Left lobe of liver (tissue), 2 donors: ENCODE data around the gene SNRNP25. TPM values are rescaled to one million over a fixed set of nuclear protein-coding genes. Genes with fewer than 3 reads are reported as not detected.

Experiments used
- ATAC-seq: fragments of 200-7000 bp; cut with Tn5 transposase; one replicate; pipeline ENCODE4 v1.9.1; 2020; ENCODE audit warnings: mild to moderate bottlenecking, moderate library complexity
- DNase-seq: peaks from one replicate; pipeline ENCODE4 v3.0.0-alpha.2; 2020; ENCODE audit warnings: low spot score
- total RNA-seq: library from RNA; stranded (reverse); gene quantifications from one replicate; pipeline ENCODE4 v1.2.1, GENCODE V29; 2021
- donor health status: DM: no; HTN: no; CAD: no; lungs with moderate emphysema.
- donor health status: DM: no; HTN: yes; CAD: no.

SNRNP25 gene
- total RNA-seq, 1 donor from 2014 or later, result 16.0 TPM

GRCh38 chr16:75580-76501, 22.2 kb downstream of the SNRNP25 start:
- ATAC-seq, result no peak
- no peak for DNase-seq

DNA sequence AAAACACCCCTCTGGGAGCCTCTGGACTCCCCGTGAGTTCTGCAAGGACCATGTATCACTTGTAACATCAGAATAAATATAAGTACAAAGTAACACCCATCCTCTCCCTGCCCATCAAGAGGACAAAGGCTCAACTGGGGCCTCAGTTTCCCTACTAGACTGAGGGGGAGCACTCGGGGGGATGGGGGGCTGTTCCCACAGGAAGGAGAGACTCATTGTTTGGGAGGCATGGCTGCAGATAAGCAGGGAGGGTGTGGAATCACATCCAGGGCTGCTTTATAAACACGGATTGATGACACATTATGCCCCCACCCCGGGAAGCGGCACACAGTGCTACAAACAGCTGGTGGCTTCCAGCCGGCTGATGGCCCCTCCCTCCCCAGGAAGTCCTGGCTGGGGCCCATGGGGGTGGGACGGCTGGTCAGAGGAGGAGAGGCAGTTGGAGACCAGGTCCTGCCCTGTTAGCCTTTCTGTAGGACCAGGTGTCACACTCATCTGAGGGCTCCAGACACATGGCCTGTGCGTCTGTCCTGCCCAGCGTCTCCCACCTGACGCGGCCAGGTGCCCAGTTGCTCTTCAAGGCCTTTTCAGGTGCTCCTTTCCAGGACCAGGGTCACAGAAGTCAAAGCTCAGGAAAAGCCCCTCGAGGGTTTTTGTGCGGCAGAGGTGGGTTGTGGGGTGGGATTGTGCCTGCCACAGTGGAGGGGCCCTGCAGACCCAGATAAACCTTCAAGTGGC, 23.1 kb downstream of the SNRNP25 start:
- DNase-seq (no peak), ATAC-seq (no peak)

DNA sequence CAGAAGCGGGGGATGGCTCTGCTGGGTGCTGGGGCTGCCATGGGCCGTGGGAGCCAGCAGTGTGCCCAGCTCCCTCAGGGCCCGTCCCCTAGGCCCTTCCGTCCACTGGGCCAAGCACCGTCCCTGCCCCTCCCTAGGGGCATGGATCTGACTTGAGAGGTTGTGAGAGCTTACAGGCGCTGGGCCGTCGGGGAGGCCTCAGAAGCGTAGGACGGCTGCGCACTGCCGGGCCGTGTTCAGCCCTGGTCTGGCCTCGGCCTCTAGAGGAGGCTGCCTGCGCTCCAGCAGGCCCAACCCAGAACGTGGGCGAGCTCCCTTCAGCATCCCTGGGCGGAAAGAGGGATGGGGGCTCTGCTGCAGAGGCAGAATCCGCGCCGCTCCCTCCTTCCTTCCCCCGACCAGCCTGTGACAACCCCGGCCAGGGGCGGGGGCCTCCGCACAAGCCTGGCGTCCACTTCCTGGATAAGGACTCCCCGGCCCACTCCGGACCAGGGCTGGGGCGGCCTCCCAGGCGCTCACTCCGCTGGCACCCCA, 23.7 kb downstream of the SNRNP25 start:
- ATAC-seq (peak; percentile 9), DNase-seq (no peak)

DNA sequence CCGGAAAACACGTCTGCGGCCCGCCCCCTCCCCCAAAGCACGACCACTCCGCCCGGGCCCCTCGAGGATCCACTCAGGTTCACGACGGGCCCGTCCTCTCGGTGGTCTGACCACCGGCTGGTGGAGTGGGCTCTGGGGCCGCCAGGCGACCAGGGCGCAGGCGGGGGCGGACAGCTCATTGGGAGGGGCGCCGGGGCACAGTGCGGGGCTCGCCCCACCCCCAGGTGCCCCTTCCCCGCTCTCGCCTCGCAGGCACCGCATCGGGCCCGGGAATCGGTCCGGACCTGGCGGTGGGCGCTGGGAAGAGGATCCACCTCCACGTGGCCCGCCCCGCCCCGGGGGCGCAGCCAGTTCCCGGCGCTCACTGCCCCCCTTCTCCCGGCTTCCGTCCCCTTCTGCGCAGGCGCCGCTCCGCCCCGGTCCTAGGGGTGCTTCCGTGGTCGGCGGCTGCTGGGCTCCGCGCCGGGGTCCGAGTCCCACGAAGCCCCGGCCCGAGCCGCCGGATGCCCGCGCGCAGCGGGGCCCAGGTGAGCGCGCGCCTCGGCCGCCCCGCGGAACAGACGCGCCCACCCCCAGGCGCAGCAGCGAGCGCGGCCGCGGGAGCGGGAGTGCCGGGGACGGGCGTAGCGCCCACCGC, 24.3 kb downstream of the SNRNP25 start, which contains the start of gene MPG:
Gene MPG, plus strand, starts transcription at position 419 of the 637 bp plus-strand sequence. Its CDS starts 85 bp downstream, at position 504.
- ATAC-seq, result peak; percentile 81

GRCh38 chr16:78444-79150, 25.0 kb downstream of the SNRNP25 start:
- ATAC-seq (peak; percentile 43), DNase-seq (no peak)

More for the DNA sequence above, 24.3 kb downstream of the SNRNP25 start, which contains the start of gene MPG:
- DNase-seq, result peak; percentile 88

DNA sequence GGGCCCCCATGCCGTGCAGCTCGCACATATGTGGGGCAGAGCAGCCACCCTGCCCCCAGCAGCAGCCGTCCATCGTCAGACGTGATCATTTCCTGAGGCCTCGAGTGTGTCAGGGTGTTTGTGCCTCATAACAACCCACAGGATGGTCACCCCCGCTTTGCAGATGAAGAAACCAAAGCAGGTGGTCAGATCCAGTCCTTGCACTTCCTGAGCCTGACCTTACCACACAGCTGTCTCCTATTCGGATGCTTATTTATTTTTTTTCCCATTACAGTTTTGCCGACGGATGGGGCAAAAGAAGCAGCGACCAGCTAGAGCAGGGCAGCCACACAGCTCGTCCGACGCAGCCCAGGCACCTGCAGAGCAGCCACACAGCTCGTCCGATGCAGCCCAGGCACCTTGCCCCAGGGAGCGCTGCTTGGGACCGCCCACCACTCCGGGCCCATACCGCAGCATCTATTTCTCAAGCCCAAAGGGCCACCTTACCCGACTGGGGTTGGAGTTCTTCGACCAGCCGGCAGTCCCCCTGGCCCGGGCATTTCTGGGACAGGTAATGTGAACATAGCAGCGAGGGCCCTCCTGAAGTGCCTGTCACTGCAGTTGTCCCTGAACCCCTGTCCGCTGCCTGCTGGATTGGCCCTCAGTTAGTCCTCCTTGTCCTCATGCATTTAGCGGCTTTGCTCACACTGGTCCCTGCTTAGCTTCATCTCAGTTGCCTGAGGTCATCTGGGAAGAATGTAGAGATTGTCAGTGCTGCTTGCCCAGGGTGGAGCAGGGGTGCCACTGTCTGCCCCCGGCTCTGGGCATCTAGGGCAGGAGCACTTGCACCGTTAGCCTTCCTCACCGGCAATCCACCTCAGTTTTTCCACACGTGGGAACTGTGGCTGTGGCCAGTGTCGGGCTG, 25.8 kb downstream of the SNRNP25 start:
- DNase-seq, result no peak

DNA sequence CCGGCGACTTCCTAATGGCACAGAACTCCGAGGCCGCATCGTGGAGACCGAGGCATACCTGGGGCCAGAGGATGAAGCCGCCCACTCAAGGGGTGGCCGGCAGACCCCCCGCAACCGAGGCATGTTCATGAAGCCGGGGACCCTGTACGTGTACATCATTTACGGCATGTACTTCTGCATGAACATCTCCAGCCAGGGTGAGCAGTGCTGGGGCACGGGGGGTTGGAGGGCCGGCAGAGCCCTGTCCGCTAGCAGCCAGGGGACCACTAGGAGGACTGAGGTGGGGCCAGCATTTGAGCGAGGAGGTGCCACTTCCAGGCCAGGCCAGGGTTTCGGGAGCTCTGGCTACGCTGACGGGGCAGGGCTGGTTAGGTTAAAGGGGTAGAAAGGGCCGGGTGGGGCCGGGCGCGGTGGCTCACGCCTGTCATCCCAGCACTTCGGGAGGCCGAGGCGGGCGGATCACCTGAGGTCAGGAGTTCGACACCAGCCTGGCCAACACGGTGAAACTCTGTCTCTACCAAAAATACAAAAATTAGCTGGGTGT, 29.5 kb downstream of the SNRNP25 start:
- ATAC-seq, result no peak
- DNase-seq, result no peak

More for the DNA sequence above, 25.8 kb downstream of the SNRNP25 start:
- ATAC-seq, result no peak

GRCh38 chr16:83781-84615, 30.4 kb downstream of the SNRNP25 start:
- DNase-seq (no peak), ATAC-seq (no peak)

DNA sequence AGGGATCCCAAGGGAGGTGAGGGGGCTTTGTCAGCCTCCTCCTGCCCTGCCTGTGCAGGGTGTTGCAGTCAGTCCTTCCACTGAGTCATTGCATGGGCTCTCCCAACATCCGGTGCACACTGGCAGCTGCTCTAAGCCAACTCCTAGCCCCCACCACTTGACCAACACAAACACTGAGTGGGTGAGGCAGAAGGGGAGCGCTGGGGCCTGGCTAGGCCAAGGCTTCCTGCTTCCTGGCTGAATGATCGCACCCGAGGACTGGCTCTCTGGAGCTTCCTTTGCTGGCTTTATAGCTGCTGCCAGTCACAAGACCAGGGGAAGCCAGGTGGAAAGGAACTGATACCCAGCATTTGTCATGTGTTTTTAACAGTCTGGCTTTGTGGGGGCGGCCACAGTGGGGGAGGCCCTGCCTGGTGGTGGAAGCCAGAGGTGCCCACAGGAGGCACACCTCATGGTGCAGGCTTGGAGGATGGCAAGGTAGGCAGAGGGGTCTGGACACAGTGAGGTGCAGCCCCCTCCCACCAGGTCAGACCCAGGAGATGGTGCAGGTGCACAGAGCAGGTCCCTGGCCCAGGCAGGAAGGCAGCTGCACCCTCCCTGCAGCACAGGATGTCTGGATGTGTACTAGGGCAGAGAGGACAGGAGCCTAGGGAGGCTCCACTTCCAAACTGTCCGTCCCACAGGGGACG, 31.2 kb downstream of the SNRNP25 start:
- DNase-seq (no peak), ATAC-seq (peak; percentile 17)

DNA sequence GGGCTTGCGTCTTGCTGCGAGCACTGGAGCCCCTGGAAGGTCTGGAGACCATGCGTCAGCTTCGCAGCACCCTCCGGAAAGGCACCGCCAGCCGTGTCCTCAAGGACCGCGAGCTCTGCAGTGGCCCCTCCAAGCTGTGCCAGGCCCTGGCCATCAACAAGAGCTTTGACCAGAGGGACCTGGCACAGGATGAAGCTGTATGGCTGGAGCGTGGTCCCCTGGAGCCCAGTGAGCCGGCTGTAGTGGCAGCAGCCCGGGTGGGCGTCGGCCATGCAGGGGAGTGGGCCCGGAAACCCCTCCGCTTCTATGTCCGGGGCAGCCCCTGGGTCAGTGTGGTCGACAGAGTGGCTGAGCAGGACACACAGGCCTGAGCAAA, 31.8 kb downstream of the SNRNP25 start:
- DNase-seq (no peak), ATAC-seq (no peak)

DNA sequence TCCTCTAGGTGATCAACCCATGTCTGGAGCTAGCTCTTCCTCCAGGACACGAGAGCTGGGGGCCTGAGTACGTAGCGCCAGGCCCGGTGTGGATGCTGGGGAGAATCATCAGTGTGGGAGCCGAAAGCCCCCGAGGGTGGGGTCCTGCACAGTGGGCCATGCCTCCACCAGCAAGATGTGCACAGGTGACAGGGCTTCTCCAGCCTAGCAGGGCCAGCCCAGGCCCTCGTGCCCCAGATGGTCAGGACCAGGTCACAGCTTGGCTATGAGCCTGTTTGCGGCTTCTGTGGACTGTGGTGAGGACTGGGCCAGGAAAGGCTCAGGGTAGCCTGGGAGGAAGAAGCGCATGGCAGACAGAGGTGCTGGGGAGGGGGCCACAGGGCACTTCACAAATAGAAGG, 32.2 kb downstream of the SNRNP25 start:
- DNase-seq, result no peak
- peak; percentile 13 for ATAC-seq

- ATAC-seq (no peak), DNase-seq (no peak)
Observed at GRCh38 chr16:86483-86952, 32.9 kb downstream of the SNRNP25 start.

DNA sequence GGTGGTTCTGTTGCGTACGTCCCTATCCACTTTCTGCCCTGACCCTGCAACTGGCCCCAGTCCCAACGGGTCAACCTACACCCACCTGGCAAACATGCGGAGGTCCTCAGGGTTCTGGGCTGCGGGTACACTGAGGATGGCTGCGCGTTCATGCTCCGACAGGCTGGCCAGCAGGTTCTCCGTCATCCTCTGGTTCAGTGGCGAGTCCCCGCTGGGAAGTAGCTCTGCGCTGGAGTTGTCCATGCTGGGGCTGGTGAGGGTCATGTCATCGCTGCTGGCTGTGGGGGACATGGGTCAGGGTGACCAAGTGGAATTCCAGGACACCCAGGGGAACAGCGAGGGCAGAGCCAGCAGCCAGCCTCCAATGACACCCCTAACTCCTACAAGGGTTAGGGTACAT, 35.0 kb downstream of the SNRNP25 start:
- DNase-seq (no peak), ATAC-seq (no peak)

GRCh38 chr16:89391-90302, 36.0 kb downstream of the SNRNP25 start:
- DNase-seq, result no peak
- ATAC-seq, result no peak

GRCh38 chr16:91484-91883, 37.9 kb downstream of the SNRNP25 start:
- DNase-seq, result no peak
- peak; percentile 58 for ATAC-seq
